ENCODE results near the gene GABRA4.

Gene GABRA4

GRCh38 chr4:46954643-46955042, 38.7 kb downstream of the GABRA4 start:
- TF ChIP-seq CTCF (IDR thresholded peaks at IDR 0.05), result no peak

DNA sequence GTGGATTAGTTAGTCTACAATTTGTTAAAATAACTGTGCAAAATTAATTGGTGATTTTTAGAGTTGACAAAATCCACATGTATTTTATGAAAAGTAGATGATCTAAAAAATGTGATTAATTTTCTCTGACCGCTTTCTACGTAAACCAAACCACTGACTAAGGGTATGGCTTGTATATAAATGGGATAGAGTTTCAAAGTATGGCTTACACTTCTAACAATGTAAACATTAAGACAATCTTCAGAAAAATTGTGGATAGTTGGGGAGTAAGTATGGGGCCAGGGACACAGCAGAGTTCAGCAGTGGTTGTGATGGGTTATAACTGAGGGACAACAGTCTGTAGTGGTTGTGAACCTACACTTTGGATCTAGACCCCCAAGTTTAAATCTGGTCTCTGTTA, 39.8 kb downstream of the GABRA4 start:
- no peak for TF ChIP-seq CTCF (IDR thresholded peaks at IDR 0.05)

DNA sequence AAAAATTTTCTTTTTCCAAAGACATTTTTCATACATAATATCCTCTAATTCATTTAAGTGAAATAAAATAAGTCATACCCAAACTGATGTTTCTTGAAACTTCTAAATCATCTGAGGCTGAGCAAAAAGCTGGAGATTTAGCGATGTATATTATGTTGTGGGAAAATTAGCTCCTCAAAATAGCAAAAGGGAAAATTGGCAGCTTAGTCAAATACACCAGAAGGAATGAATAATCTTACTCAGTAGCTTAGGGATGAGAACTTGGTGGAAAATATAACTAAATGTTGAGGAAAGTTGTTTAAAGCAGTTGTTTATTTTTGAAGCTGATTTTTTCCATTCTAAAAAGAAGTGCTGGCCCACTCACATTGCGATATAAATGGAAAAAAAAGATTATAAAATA, 40.9 kb downstream of the GABRA4 start:
- no peak for TF ChIP-seq CTCF (IDR thresholded peaks at IDR 0.05)

- TF ChIP-seq CTCF (IDR thresholded peaks at IDR 0.05), result no peak
These were observed 42.6 kb downstream of the GABRA4 start for GRCh38 chr4:46950826-46951225.

DNA sequence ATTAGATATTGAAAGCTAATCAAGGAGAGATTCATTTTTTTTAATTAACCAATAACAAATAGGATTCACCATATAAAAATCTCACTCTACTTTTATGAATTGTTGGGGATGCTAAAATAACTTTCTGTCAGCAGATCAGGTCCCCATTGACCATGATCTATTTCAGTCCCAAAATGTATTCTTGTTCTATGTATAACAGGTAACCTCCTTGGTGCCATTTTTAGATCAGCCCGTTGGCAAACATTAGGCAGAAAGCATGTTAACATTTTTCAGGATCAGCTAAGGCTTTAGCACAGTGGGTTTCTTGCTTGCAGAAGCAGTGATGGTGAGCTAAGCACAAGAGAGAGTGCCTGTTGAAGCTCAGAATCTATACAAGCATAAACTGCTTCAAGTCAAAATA, 43.6 kb downstream of the GABRA4 start:
- no peak for TF ChIP-seq CTCF (IDR thresholded peaks at IDR 0.05)

- TF ChIP-seq CTCF (IDR thresholded peaks at IDR 0.05), result no peak
These were observed 45.8 kb downstream of the GABRA4 start for GRCh38 chr4:46947541-46947940.

DNA sequence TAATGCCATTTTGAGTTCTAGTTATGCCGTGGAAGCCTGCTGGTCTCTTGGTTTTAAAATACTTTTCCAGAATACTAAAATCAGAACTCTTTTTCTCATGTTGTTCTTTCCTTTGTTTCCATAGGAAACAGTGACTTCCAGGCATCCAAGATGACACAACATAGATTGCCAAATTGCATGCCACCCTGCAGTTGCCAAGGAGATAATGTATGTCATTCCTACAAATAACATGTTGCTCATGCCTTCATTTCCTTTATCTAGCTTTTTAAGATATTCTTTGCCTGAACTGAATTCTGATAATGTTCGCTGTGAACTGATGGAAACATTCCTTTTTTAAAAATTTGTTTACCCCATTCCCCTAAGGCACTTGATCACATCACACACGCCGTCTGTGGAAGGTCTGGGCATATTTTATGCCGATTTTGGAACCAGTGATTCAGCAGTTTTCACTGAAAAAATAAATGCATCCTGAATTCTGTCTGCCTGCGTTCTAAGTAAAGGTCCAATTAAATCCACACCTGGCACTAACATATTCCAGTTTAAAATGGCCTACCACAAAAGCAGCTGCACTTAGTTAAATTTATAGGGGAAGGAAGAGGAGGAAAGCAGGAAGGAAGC, 46.4 kb downstream of the GABRA4 start:
- TF ChIP-seq CTCF (IDR thresholded peaks at IDR 0.05), result no peak

DNA sequence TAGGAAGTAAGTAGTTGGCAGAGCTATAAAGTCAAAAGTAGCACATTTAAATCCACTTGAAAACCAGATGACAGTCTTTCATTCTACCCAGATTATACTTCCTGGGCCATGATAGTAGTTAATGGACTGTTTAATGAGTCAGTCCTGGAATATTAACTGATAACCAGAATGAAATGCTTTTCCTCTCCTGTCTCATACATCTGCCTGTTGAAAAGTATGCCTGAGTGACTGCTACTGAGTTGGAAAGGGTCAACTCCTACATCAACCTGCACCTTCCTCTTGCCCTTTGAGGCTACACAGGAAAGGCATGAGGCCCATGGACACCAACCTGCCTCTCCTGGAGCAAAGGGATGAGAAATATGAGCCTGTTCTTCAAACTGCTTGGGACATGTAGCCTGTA, 48.3 kb downstream of the GABRA4 start:
- no peak for TF ChIP-seq CTCF (IDR thresholded peaks at IDR 0.05)
